Renal cortical epithelial cell (primary cell): Measurements from ENCODE around the gene RALGPS1. TPM values are rescaled to one million over a fixed set of nuclear protein-coding genes. Genes with fewer than 3 reads are reported as not detected.
"Not testable (repeated sequence)": the region's sequence is repeated elsewhere in the genome, so short reads cannot be mapped to it uniquely, and the experiment has no call there.

ENCODE experiments used
- DNase-seq: peaks from one replicate; pipeline ENCODE4 v3.0.0-alpha.2; 2011; ENCODE audit warnings: low read depth
- total RNA-seq: library from RNA; depleted of rRNA; stranded (reverse); fragments of >200 nt; gene quantifications from 2 replicates; pipeline ENCODE4 v1.2.3, GENCODE V29; 2014

Gene RALGPS1
- total RNA-seq, 1 donor from 2014 or later, result 5.4 TPM

GRCh38 chr9:127155314-127155960, 240.9 kb downstream of the RALGPS1 start:
- no peak for DNase-seq

GRCh38 chr9:127158786-127159324, 244.3 kb downstream of the RALGPS1 start:
- DNase-seq, result no peak

- peak; percentile 94 for DNase-seq
These were observed 244.8 kb downstream of the RALGPS1 start for GRCh38 chr9:127159325-127159801.

- no peak for DNase-seq
These were observed 245.5 kb downstream of the RALGPS1 start for GRCh38 chr9:127159949-127160610.

GRCh38 chr9:127161081-127161624, 246.6 kb downstream of the RALGPS1 start:
- no peak for DNase-seq

GRCh38 chr9:127162046-127162863, 247.7 kb downstream of the RALGPS1 start:
- no peak for DNase-seq

GRCh38 chr9:127162864-127163365, 248.3 kb downstream of the RALGPS1 start:
- DNase-seq, result no peak

- peak; percentile 83 for DNase-seq
These were observed 248.8 kb downstream of the RALGPS1 start for GRCh38 chr9:127163409-127163808.

GRCh38 chr9:127165116-127165515, 250.5 kb downstream of the RALGPS1 start:
- DNase-seq, result no peak

GRCh38 chr9:127166111-127166510, 251.5 kb downstream of the RALGPS1 start:
- no peak for DNase-seq

- peak; percentile 90 for DNase-seq
These were observed 252.3 kb downstream of the RALGPS1 start for GRCh38 chr9:127166651-127167524.

- no peak for DNase-seq
These were observed 253.2 kb downstream of the RALGPS1 start for GRCh38 chr9:127167560-127168326.

- DNase-seq, result no peak
These were observed 254.4 kb downstream of the RALGPS1 start for GRCh38 chr9:127168756-127169574.

- no peak for DNase-seq
These were observed 254.9 kb downstream of the RALGPS1 start for GRCh38 chr9:127169575-127169883.

- DNase-seq, result no peak
These were observed 255.5 kb downstream of the RALGPS1 start for GRCh38 chr9:127170103-127170502.

- peak; percentile 67 for DNase-seq
These were observed 256.1 kb downstream of the RALGPS1 start for GRCh38 chr9:127170652-127171051.

GRCh38 chr9:127171348-127171747, 256.8 kb downstream of the RALGPS1 start:
- DNase-seq, result not testable (repeated sequence)

- no peak for DNase-seq
These were observed 257.6 kb downstream of the RALGPS1 start for GRCh38 chr9:127172066-127172707.

GRCh38 chr9:127173063-127173462, 258.5 kb downstream of the RALGPS1 start:
- no peak for DNase-seq
